K562 (cell line): Measurements from ENCODE around the gene CAPRIN2. TPM values are rescaled to one million over a fixed set of nuclear protein-coding genes. Genes with fewer than 3 reads are reported as not detected.

Experiments used
- ADNP ChIP-seq: fragments of 200-800 bp; sonication (Bioruptor generic); IDR thresholded peaks from 2 replicates; pipeline ENCODE4 v1.6.1; 2016; ENCODE audit warnings: missing genetic modification characterization, missing compliant biosample characterization
- ARID3B ChIP-seq: fragments of 250-450 bp; sonication (Bioruptor Pico); IDR thresholded peaks from 2 replicates; pipeline ENCODE4 v1.4.0; 2020; ENCODE audit warnings: borderline replicate concordance
- CEBPG ChIP-seq, 3 experiments: fragments of 200-800 bp in 1 of 3; sonication (Bioruptor generic) in 1 of 3; sonication (generic) in 1 of 3; formaldehyde crosslinking in 1 of 3; IDR thresholded peaks in 2 of 3; conservative IDR thresholded peaks in 1 of 3; 2 replicates each; pipeline versions ENCODE4 v1.6.1 to v1.8.0; 2016 to 2022; ENCODE audit warnings: missing compliant biosample characterization in 2 of 3, missing genetic modification characterization in 2 of 3, mild to moderate bottlenecking in 1 of 3, missing genetic modification reagents in 1 of 3
- CSDE1 ChIP-seq, 2 experiments: fragments of 450-650 bp; IDR thresholded peaks; 2 replicates each; pipeline ENCODE4 v1.6.1; 2016; ENCODE audit warnings: mild to moderate bottlenecking in 1 of 2
- FOXP1 ChIP-seq: sonication (generic); formaldehyde crosslinking; IDR thresholded peaks from 2 replicates; pipeline ENCODE4 v1.8.0; 2022; ENCODE audit warnings: mild to moderate bottlenecking, missing genetic modification reagents
- HNRNPUL1 ChIP-seq: fragments of 200-400 bp; formaldehyde crosslinking; IDR thresholded peaks from 2 replicates; pipeline ENCODE4 v1.6.1; 2017; ENCODE audit warnings: low read length
- MTA3 ChIP-seq: fragments of 450-650 bp; formaldehyde crosslinking; IDR thresholded peaks from 2 replicates; pipeline ENCODE4 v1.6.1; 2017; ENCODE audit warnings: mild to moderate bottlenecking, borderline replicate concordance
- NR1H2 ChIP-seq: sonication (generic); formaldehyde crosslinking; IDR thresholded peaks from 2 replicates; pipeline ENCODE4 v1.4.0; 2020; ENCODE audit warnings: mild to moderate bottlenecking, missing genetic modification reagents
- NR2F6 ChIP-seq: fragments of 450-650 bp; formaldehyde crosslinking; IDR thresholded peaks from 2 replicates; pipeline ENCODE4 v1.4.0; 2020; ENCODE audit warnings: mild to moderate bottlenecking
- NRF1 ChIP-seq, 2 experiments: fragments of 450-650 bp; IDR thresholded peaks in 1 of 2; conservative IDR thresholded peaks in 1 of 2; 2 replicates each; pipeline ENCODE4 v1.6.1; 2014; ENCODE audit warnings: mild to moderate bottlenecking in 2 of 2
- SMAD4 ChIP-seq: fragments of 250-450 bp; sonication (Bioruptor Pico); conservative IDR thresholded peaks from 2 replicates; pipeline ENCODE4 v1.8.0; 2021; ENCODE audit warnings: inconsistent platforms, mild to moderate bottlenecking, moderate library complexity
- TEAD1 ChIP-seq, 2 experiments: fragments of 450-650 bp in 1 of 2; sonication (generic) in 1 of 2; formaldehyde crosslinking; IDR thresholded peaks; 2 replicates each; pipeline versions ENCODE4 v1.4.0 to v1.8.0; 2020 to 2022; ENCODE audit warnings: mild to moderate bottlenecking in 2 of 2, missing genetic modification reagents in 1 of 2
- ZBTB40 ChIP-seq, 2 experiments: fragments of 450-650 bp in 1 of 2; sonication (generic) in 1 of 2; formaldehyde crosslinking in 1 of 2; IDR thresholded peaks; 2 replicates each; pipeline versions ENCODE4 v1.7.1 to v1.9.0; 2016 to 2022; ENCODE audit warnings: inconsistent platforms in 1 of 2, mild to moderate bottlenecking in 1 of 2, missing genetic modification reagents in 1 of 2
- ZNF232 ChIP-seq: sonication (generic); formaldehyde crosslinking; IDR thresholded peaks from 2 replicates; pipeline ENCODE4 v1.8.0; 2022; ENCODE audit warnings: mild to moderate bottlenecking, missing genetic modification reagents
- ZNF282 ChIP-seq: sonication (generic); formaldehyde crosslinking; IDR thresholded peaks from 2 replicates; pipeline ENCODE4 v1.8.1; 2023; ENCODE audit warnings: missing genetic modification reagents
- polyA plus RNA-seq, 8 experiments: library from polyadenylated mRNA; depleted of rRNA in 4 of 8; stranded (reverse) in 5 of 8; unstranded in 3 of 8; fragments of >200 nt; fragmentation: Nextera tagmentation in 2 of 8; fragmentation: Illumina TruSeq in 1 of 8; extraction: Ambion mirVana in 2 of 8; extraction: Trizol in 1 of 8; gene quantifications; 2 replicates each; pipeline versions ENCODE4 v1.2.1 to v1.2.3, GENCODE V29; 2011 to 2014; ENCODE audit warnings: inconsistent platforms in 1 of 8, missing spikeins in 1 of 8
- total RNA-seq, 7 experiments: library from RNA; depleted of rRNA in 6 of 7; stranded (reverse); fragments of >200 nt in 6 of 7; fragmentation: Illumina TruSeq in 2 of 7; extraction: Trizol in 2 of 7; gene quantifications; 2 replicates each; pipeline versions ENCODE4 v1.2.1 to v1.2.3, GENCODE V29; 2011 to 2021; ENCODE audit warnings: low replicate concordance in 1 of 7
- TF ChIP-seq, protein P1 (sequence below): fragments of 450-650 bp; IDR thresholded peaks from 2 replicates; pipeline ENCODE4 v1.6.1; 2016; ENCODE audit warnings: borderline replicate concordance

CAPRIN2 gene
- total and polyA plus RNA-seq, 9 of the 15 experiments (the other 6 are each of a cell fraction or from before 2014, with no cell fraction given) = 2.3 to 14.5 (median 8.9) TPM

- TF ChIP-seq SMAD4 (CRISPR knock-in tag) (no peak), ZBTB40 (IDR thresholded peaks at IDR 0.05) (0 out of 2 replicates have a peak, but pooled peaks have one; percentile 8), ZBTB40 (CRISPR knock-in tag; IDR thresholded peaks at IDR 0.05) (no peak), ARID3B (CRISPR knock-in tag) (no peak), HNRNPUL1 (no peak), CEBPG (CRISPR knock-in tag; IDR thresholded peaks at IDR 0.05) (no peak), CEBPG (tag; conservative IDR thresholded peaks at IDR 0.05 in 1 of 2, IDR thresholded peaks at IDR 0.05 in 1 of 2) (no peak), TEAD1 (CRISPR knock-in tag; IDR thresholded peaks at IDR 0.05) (0 out of 4 replicates have a peak, but pooled peaks of 1 of the 2 experiments have one; percentile 25), NRF1 (conservative IDR thresholded peaks at IDR 0.05 in 1 of 2, IDR thresholded peaks at IDR 0.05 in 1 of 2) (0 out of 4 replicates have a peak, but pooled peaks of 1 of the 2 experiments have one; percentile 6), ZNF232 (no peak), NR2F6 (CRISPR knock-in tag) (no peak), NR1H2 (CRISPR knock-in tag) (no peak), FOXP1 (CRISPR knock-in tag) (no peak), MTA3 (0 out of 2 replicates have a peak, but pooled peaks have one; percentile 7), ZNF282 (CRISPR knock-in tag) (no peak), CSDE1 (IDR thresholded peaks at IDR 0.05) (no peak), ADNP (tag) (no peak)
- TF ChIP-seq, protein P1, sequence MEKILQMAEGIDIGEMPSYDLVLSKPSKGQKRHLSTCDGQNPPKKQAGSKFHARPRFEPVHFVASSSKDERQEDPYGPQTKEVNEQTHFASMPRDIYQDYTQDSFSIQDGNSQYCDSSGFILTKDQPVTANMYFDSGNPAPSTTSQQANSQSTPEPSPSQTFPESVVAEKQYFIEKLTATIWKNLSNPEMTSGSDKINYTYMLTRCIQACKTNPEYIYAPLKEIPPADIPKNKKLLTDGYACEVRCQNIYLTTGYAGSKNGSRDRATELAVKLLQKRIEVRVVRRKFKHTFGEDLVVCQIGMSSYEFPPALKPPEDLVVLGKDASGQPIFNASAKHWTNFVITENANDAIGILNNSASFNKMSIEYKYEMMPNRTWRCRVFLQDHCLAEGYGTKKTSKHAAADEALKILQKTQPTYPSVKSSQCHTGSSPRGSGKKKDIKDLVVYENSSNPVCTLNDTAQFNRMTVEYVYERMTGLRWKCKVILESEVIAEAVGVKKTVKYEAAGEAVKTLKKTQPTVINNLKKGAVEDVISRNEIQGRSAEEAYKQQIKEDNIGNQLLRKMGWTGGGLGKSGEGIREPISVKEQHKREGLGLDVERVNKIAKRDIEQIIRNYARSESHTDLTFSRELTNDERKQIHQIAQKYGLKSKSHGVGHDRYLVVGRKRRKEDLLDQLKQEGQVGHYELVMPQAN = no peak
Measured at GRCh38 chr12:30696103-30696408, 58.7 kb downstream of the CAPRIN2 start (continued).
